Measurements from ENCODE around the gene EGLN1.
"Not testable (repeated sequence)": the region's sequence is repeated elsewhere in the genome, so short reads cannot be mapped to it uniquely, and the experiment has no call there.

The EGLN1 gene

GRCh38 chr1:231421971-231422797, at the start of gene EGLN1:
TSS of gene EGLN1 (minus strand) at chr1:231422287. CDS start at chr1:231421888, 399 bp downstream.
- DNase-seq (ENCODE audit: low read depth in 3 of 3) = peak; percentile 61 to 74 (median 73)

GRCh38 chr1:231471500-231471899, 49.4 kb upstream of the EGLN1 start:
- DNase-seq (ENCODE audit: low read depth in 3 of 3) = not testable (repeated sequence)

GRCh38 chr1:231471027-231471426, 48.9 kb upstream of the EGLN1 start:
- DNase-seq (ENCODE audit: low read depth in 3 of 3) = not testable (repeated sequence)

- no peak for DNase-seq (ENCODE audit: low read depth in 3 of 3)
These were observed 45.9 kb upstream of the EGLN1 start for GRCh38 chr1:231467986-231468385.

GRCh38 chr1:231465051-231465450, 43.0 kb upstream of the EGLN1 start:
- DNase-seq (ENCODE audit: low read depth in 3 of 3) = no peak

GRCh38 chr1:231463541-231463940, 41.5 kb upstream of the EGLN1 start:
- DNase-seq (ENCODE audit: low read depth in 3 of 3) = no peak

GRCh38 chr1:231460614-231461013, 38.5 kb upstream of the EGLN1 start:
- DNase-seq (ENCODE audit: low read depth in 3 of 3) = peak in 2 of 3 experiments; percentile 9 to 35

- DNase-seq (ENCODE audit: low read depth in 3 of 3) = not testable (repeated sequence)
These were observed 37.4 kb upstream of the EGLN1 start for GRCh38 chr1:231459438-231459837.

GRCh38 chr1:231457956-231458355, 35.9 kb upstream of the EGLN1 start:
- DNase-seq (ENCODE audit: low read depth in 3 of 3) = not testable (repeated sequence)

GRCh38 chr1:231454133-231454532, 32.0 kb upstream of the EGLN1 start:
- not testable (repeated sequence) for DNase-seq (ENCODE audit: low read depth in 3 of 3)

- no peak for DNase-seq (ENCODE audit: low read depth in 3 of 3)
These were observed 24.1 kb upstream of the EGLN1 start for GRCh38 chr1:231446138-231446537.

- DNase-seq (ENCODE audit: low read depth in 3 of 3) = no peak
These were observed 22.0 kb upstream of the EGLN1 start for GRCh38 chr1:231444059-231444458.

- no peak for DNase-seq (ENCODE audit: low read depth in 3 of 3)
These were observed 21.3 kb upstream of the EGLN1 start for GRCh38 chr1:231443363-231443762.

- DNase-seq (ENCODE audit: low read depth in 3 of 3) = no peak
These were observed 20.6 kb upstream of the EGLN1 start for GRCh38 chr1:231442735-231443134.

- no peak for DNase-seq (ENCODE audit: low read depth in 3 of 3)
These were observed 10.9 kb upstream of the EGLN1 start for GRCh38 chr1:231432996-231433395.

- no peak for DNase-seq (ENCODE audit: low read depth in 3 of 3)
These were observed 9.8 kb upstream of the EGLN1 start for GRCh38 chr1:231431665-231432415.

GRCh38 chr1:231430678-231431352, 8.7 kb upstream of the EGLN1 start:
- not testable (repeated sequence) for DNase-seq (ENCODE audit: low read depth in 3 of 3)

GRCh38 chr1:231428377-231428776, 6.3 kb upstream of the EGLN1 start:
- no peak for DNase-seq (ENCODE audit: low read depth in 3 of 3)

GRCh38 chr1:231424950-231425805, 3.1 kb upstream of the EGLN1 start:
- no peak for DNase-seq (ENCODE audit: low read depth in 3 of 3)

- no peak for DNase-seq (ENCODE audit: low read depth in 3 of 3)
These were observed 1.6 kb upstream of the EGLN1 start for GRCh38 chr1:231423648-231424047.

- DNase-seq (ENCODE audit: low read depth in 3 of 3) = no peak
These were observed 767 bp upstream of the EGLN1 start for GRCh38 chr1:231422798-231423309.
